Small intestine (tissue), 7 donors: ENCODE data around the gene INSC. TPM values are rescaled to one million over a fixed set of nuclear protein-coding genes. Genes with fewer than 3 reads are reported as not detected.

Experiments used
- DNase-seq, 2 donors: peaks; one replicate each; pipeline versions ENCODE4 v3.0.0 to v3.0.0-alpha.2; 2013
- FAIRE-seq: peaks from 2 replicates; lab custom pipeline; 2012; peaks lifted over from hg19 to GRCh38; lab: Jason Lieb, UNC
- H3K27ac ChIP-seq, 3 donors: one replicate each; pipeline ENCODE4 v1.5.1; 2013; ENCODE audit warnings: low read length in 2 of 3, mild to moderate bottlenecking in 2 of 3, control low read depth in 1 of 3, inconsistent platforms in 1 of 3, low read depth in 1 of 3, moderate library complexity in 1 of 3
- H3K27me3 ChIP-seq, 3 donors: one replicate each; pipeline ENCODE4 v1.6.1; 2013; ENCODE audit warnings: low read length in 3 of 3, inconsistent platforms in 1 of 3; ENCODE audit not compliant: control insufficient read depth in 3 of 3, insufficient read depth in 3 of 3
- H3K36me3 ChIP-seq, 3 donors: one replicate each; pipeline ENCODE4 v1.6.1; 2013; ENCODE audit warnings: low read length in 3 of 3, inconsistent platforms in 1 of 3, low read depth in 1 of 3, mild to moderate bottlenecking in 1 of 3, moderate library complexity in 1 of 3; ENCODE audit not compliant: control insufficient read depth in 3 of 3, insufficient read depth in 2 of 3
- H3K4me1 ChIP-seq, 3 donors: one replicate each; pipeline ENCODE4 v1.6.1; 2013; ENCODE audit warnings: low read length in 2 of 3, inconsistent platforms in 1 of 3, low read depth in 1 of 3, mild to moderate bottlenecking in 1 of 3, moderate library complexity in 1 of 3; ENCODE audit not compliant: control insufficient read depth in 3 of 3, insufficient read depth in 2 of 3
- H3K4me3 ChIP-seq, 3 donors: one replicate each; pipeline ENCODE4 v1.5.1; 2013; ENCODE audit warnings: low read length in 3 of 3, control low read depth in 1 of 3, inconsistent platforms in 1 of 3, low read depth in 1 of 3, mild to moderate bottlenecking in 1 of 3, moderate library complexity in 1 of 3
- H3K9me3 ChIP-seq, 2 donors: one replicate each; pipeline ENCODE4 v1.6.1; 2013; ENCODE audit warnings: low read depth in 1 of 2, low read length in 1 of 2; ENCODE audit not compliant: control insufficient read depth in 2 of 2, insufficient read depth in 1 of 2
- WGBS, 3 donors: extraction: QIAGEN DNeasy Blood & Tissue Kit; methylation state at CpG; one replicate each; pipeline ENCODE4 v1.1.7; 2013; 5-methylcytosine and 5-hydroxymethylcytosine counted together
- polyA plus RNA-seq, 4 donors: library from polyadenylated mRNA; stranded (reverse) in 3 of 4; unstranded in 1 of 4; fragments of 200-250 nt in 3 of 4; fragments of 120-200 nt in 1 of 4; gene quantifications; one replicate each; pipeline versions ENCODE4 v1.2.1 to v1.2.3, GENCODE V29; 2013
- donor health status: healthy with polysubstance abuse.
- donor health status: control.
- donor health status: control.
- donor health status: Bipolar disorder and iron deficiency.
- donor health status: healthy.

INSC gene
- polyA plus RNA-seq, 4 donors: 1.4 to 3.8 (median 1.9) TPM; not detected in 1

DNA sequence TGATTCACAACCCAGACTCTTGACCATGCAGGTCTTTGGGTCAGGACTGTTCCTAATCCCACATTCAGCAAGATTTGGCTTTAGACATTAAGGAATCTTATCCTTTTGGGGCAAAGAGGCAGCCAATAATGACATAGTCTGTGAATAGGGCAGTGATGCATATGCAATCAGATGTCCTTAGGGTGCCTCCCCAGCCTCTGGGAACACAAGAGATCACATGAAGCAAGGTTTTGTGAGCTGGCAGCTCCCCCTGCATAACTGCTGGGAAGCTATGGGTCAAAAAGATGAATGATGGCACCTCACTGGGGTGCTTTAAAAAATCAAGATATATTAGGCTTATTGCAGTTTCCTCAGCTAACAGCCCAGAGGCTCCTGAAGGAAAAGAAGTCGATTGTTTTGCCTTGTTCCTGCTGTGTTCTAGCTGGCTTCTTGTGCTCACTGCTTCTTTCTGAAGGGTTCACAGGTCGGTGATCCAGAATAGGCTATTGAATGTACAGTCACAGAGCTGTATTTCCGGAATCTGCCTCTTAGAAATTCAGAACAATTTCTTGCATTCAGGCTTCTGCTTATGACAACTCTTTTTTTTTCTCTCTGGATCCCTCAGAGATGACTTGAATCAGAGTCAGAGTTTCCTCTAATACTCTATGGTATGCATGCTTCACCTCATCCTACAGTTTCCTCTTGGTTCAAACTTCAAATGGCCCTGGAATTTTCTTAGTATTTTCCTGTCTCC, 31.7 kb downstream of the INSC start:
- H3K4me3 ChIP-seq: no peak overlapping the region
- DNase-seq (no peak), FAIRE-seq (no peak)
- H3K36me3 ChIP-seq: no peaks in the 10 kb centered on the region
- no peaks in the 10 kb centered on the region for H3K9me3 ChIP-seq
- peaks cover 0 to 5% (median 0%) of the 10 kb centered on the region in 3 donors for H3K4me1 ChIP-seq
- 49 to 65% (median 51%) methylated on average over 3 of the region's 3 CpGs for WGBS, 3 donors
- no peak overlapping the region for H3K27ac ChIP-seq
- H3K27me3 ChIP-seq: no peaks in the 10 kb centered on the region

DNA sequence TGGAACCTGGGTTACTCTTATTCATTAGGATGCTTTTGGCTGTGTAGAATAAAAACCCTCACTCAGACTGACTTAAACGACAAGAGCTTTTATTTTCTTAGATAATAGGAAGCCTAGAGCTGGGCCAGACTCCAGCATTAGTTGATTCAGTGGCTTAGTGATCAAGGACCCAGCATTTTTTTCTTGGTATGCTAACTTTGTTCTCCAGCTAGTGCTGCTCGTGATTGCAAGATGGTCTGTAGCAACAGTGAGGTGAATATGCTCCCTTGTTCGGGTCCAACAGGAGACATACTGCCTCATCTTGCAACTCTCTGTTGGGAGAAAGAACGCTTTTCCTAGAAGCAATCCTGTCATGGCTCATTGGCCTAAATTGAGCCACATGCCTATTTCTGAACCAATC, 33.4 kb downstream of the INSC start:
- Histone ChIP-seq H3K27me3 (no peaks in the 10 kb centered on the region), H3K36me3 (no peaks in the 10 kb centered on the region), H3K27ac (no peak overlapping the region), H3K4me3 (no peak overlapping the region), H3K9me3 (no peaks in the 10 kb centered on the region), H3K4me1 (peaks cover 0 to 5% (median 0%) of the 10 kb centered on the region in 3 donors)
- DNase-seq: no peak
- WGBS, 3 donors: 75 to 83% (median 80%) methylated on average over 4 of the region's 4 CpGs
- no peak for FAIRE-seq

DNA sequence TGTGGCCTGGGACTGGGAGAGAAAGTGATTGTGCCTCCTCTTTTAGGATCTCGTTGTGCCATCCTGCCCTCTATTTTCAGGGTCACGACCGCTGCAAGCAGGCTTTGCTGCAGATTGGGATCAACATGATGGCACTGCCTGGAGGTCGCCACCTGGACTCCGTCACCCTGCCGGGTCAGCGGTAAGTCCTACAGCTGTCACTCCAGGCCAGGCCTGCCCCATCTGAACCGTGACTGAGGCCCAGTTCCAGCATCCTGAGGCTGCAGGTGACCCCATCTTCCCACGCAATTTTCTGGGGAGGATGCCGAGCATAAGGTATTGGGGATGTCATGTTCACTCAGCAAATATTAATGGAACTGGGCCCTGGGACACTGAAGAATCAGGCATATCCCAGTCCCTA, 34.3 kb downstream of the INSC start:
- FAIRE-seq: no peak
- 80 to 92% (median 81%) methylated on average over 10 of the region's 10 CpGs for WGBS, 3 donors

DNA sequence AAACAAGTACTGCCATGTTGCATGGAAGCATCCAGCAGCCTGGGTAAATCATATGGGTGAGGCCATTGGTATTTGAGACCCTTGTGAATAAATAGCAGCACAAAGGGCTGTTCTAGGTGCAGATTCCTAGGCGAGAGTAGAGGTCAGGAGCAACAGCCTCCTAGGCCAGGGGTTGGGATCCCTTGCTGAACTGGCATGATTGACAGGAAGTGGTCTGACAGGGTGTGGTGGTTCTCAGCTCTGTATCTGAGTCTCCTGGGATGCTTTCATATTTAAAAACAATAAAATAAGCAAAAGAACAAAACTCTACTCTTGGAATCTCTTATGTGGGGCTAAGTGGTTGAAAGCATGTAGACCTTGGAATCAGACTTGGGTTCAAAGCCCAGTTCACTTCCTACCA, 35.8 kb downstream of the INSC start:
- no peaks in the 10 kb centered on the region for H3K36me3 ChIP-seq
- DNase-seq (no peak), FAIRE-seq (no peak)
- no peak overlapping the region for H3K4me3 ChIP-seq
- 64 to 71% (median 65%) methylated on average over 1 of the region's 1 CpG for WGBS, 3 donors
- no peak overlapping the region for H3K27ac ChIP-seq
- no peaks in the 10 kb centered on the region for H3K27me3 ChIP-seq
- no peaks in the 10 kb centered on the region for H3K4me1 ChIP-seq
- no peaks in the 10 kb centered on the region for H3K9me3 ChIP-seq

More for the DNA sequence above, 34.3 kb downstream of the INSC start:
- H3K4me1 ChIP-seq: peaks cover 0 to 5% (median 0%) of the 10 kb centered on the region in 3 donors
- H3K4me3 ChIP-seq: no peak overlapping the region
- no peaks in the 10 kb centered on the region for H3K36me3 ChIP-seq
- no peak overlapping the region for H3K27ac ChIP-seq
- H3K27me3 ChIP-seq: no peaks in the 10 kb centered on the region
- no peak for DNase-seq
- no peaks in the 10 kb centered on the region for H3K9me3 ChIP-seq

DNA sequence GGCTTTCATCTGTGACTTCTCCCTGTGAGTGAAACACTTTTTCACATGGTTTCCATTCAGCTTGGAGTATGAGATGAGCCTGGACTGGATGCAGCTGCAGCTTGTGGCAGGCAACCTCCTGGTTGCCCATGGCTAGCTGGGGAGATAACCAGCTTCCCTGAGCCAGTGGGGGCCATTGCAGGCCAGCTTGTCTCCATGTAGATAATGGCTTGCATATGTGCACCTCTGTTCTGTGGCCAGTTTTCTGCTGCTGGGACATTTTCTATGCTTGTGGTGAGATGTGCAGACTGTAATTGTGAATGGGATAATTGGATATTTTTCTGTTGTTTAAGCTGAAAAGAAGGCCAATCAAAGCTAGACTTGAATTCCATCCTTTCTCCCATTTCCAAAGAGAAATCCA, 38.5 kb downstream of the INSC start:
- DNase-seq (no peak), FAIRE-seq (no peak)
- Histone ChIP-seq H3K9me3 (no peaks in the 10 kb centered on the region), H3K4me1 (no peaks in the 10 kb centered on the region), H3K27me3 (no peaks in the 10 kb centered on the region), H3K36me3 (no peaks in the 10 kb centered on the region), H3K4me3 (no peak overlapping the region), H3K27ac (no peak overlapping the region)

DNA sequence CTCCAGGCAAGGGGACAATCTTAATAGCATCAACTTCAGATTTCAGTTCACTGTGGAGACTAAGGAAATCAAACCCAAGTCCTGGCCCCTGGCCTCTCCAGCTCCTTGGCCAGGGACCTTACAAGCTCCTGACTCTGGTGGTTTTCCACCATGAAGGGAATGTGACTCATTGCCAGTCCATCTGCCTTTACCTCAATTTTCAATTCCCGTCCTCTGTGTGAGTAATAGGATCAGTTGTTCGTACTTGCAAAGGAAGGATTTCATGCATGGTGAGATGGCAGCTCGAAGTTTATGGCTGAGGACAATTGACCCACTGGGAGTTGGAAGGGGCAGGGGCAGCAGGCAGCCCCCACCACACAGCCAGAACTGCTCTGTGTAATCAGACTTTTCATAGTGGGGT, 42.5 kb downstream of the INSC start:
- H3K9me3 ChIP-seq: no peaks in the 10 kb centered on the region
- H3K27me3 ChIP-seq: no peaks in the 10 kb centered on the region
- 62 to 77% (median 65%) methylated on average over 3 of the region's 3 CpGs for WGBS, 3 donors
- peaks cover 0 to 3% (median 0%) of the 10 kb centered on the region in 3 donors for H3K36me3 ChIP-seq
- peaks cover 0 to 2% (median 0%) of the 10 kb centered on the region in 3 donors for H3K4me1 ChIP-seq
- DNase-seq: no peak
- no peak for FAIRE-seq
- no peak overlapping the region for H3K4me3 ChIP-seq
- H3K27ac ChIP-seq: peak overlapping the region in 1 of 3 donors; percentile 49

DNA sequence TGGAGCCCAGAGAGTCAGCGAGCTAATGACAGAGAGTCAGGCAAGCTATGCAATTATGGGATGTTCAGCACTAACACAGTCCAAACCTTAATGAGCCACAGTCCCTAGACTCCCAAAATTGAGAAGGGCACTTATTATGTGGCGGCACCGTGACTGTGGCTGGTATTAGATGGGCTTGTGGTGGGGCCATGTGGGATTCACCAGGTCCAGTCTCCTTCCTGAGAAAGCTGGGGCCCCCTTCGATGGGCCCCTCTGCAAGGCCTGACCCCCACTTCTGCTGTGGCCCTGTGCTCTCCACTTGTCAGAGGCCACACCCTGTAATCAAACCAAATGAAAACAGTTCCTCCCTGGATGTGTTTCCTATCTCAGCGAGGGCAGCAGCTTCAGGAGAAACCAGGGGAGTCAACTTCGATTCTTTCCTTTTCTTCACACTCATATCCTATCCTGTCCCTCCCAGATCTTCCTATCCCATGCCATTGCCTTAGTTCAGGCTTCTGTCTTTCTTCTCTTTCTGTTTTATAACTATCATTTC, 42.9 kb downstream of the INSC start:
- Histone ChIP-seq H3K27ac (peak overlapping the region in 1 of 3 donors; percentile 18), H3K9me3 (no peaks in the 10 kb centered on the region), H3K36me3 (peaks cover 0 to 3% (median 0%) of the 10 kb centered on the region in 3 donors), H3K27me3 (no peaks in the 10 kb centered on the region), H3K4me1 (peaks cover 0 to 2% (median 0%) of the 10 kb centered on the region in 3 donors), H3K4me3 (no peak overlapping the region)
- FAIRE-seq: no peak
- no peak for DNase-seq
- 72 to 76% (median 72%) methylated on average over 6 of the region's 6 CpGs for WGBS, 3 donors

DNA sequence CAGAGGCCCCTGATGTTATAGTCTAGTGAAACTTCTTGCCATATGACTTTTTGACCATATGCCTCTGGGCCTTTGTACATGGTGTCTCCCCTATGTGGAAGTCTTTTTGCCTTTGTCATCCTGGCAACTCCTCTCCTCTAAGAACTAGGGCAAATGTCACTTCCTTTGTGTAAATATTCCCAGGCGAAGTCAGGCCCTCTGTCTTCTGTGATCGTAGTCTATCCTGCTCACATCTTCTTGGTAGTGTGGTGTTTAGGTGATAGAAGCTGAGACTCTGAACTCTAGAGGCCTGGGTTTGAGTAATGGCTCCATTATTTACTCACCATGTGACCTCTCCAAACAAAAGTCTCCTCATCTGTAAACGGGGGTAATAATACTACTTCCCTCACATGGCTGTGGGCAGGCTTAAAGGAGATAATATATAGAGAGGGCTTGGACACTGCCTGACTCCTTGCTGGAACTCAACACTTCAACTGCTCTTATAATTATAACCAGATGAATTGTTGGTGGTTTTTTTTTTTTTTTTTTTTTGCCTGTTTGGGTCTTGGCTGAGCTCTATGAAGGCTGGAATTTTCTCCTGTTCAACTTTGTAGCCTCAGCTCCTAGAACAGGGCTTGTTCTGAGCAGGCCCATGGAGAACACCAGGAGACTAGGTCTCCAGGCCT, 43.8 kb downstream of the INSC start:
- WGBS, 3 donors: 45 to 55% (median 53%) methylated on average over 3 of the region's 3 CpGs
- peaks cover 0 to 2% (median 0%) of the 10 kb centered on the region in 3 donors for H3K4me1 ChIP-seq
- H3K4me3 ChIP-seq: no peak overlapping the region
- peaks cover 0 to 3% (median 0%) of the 10 kb centered on the region in 3 donors for H3K36me3 ChIP-seq
- no peaks in the 10 kb centered on the region for H3K9me3 ChIP-seq
- H3K27ac ChIP-seq: peak overlapping the region in 1 of 3 donors; percentile 42
- DNase-seq: no peak
- H3K27me3 ChIP-seq: no peaks in the 10 kb centered on the region
- FAIRE-seq: no peak
